H1 (cell line): ENCODE data around the gene SNRPE. TPM values are rescaled to one million over a fixed set of nuclear protein-coding genes. Genes with fewer than 3 reads are reported as not detected.

Experiments used
- polyA plus RNA-seq, 7 experiments: library from polyadenylated mRNA; depleted of rRNA in 3 of 7; stranded (reverse) in 5 of 7; unstranded in 2 of 7; fragments of >200 nt in 5 of 7; fragments of 200-250 nt in 2 of 7; gene quantifications; 1 replicate in 5 of 7; 2 replicates in 1 of 7; 4 replicates in 1 of 7; pipeline versions ENCODE4 v1.2.1 to v1.2.3, GENCODE V29; 2011 to 2013; ENCODE audit warnings: missing spikeins in 2 of 7, mixed read lengths in 2 of 7
- total RNA-seq: library from RNA; stranded (reverse); fragmentation: NEBNext Ultra II Directional; extraction: Animal tissue kit (Norgen Biotek cat#: 25700); gene quantifications from 2 replicates; pipeline ENCODE4 v1.2.1, GENCODE V29; 2021
- TF ChIP-seq, protein P1 (sequence below): IDR thresholded peaks from 2 replicates; pipeline ENCODE4 v1.6.1; 2011; ENCODE audit warnings: low read depth, mild to moderate bottlenecking, low read length; ENCODE audit not compliant: insufficient read depth

SNRPE gene
- total and polyA plus RNA-seq, 2 of the 8 experiments (the other 6 are each of a cell fraction or from before 2014, with no cell fraction given), result 416 to 461 TPM

DNA sequence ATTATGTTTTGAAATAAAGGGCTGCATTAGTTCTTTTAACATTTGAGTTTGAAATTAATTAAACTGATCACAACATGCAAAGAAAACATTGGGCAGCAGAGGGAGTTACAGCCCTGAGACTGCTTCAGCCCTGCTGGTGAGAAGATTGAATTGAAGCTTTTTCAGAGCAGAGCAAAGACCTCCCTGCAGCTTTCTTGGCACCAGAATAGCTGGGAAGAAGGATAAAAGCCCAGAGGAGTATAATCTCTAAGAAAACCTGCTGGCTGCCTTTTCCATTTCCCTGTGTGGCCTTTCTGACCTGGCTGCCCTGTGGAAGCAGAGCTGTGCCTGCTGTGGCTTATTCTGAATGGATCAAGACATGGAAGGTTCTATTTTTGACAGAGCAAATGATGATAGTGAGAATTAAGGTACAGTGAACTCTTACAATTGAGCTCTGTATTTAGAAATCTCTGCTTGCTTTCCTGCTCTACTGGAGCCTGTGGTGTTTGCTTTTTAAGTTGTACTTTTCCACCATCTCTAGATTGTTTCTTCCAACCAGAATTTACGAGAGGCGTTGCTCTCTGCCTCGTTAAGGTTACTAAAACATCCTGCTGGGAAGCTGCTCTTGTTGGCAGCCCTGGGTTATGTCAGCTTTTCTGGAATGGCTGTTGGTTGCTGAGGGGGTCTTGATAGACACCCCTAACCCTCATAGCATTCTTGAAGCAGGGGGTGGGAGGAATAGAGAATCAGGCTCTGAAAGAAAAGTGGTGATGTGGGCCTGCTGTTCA, 9.9 kb downstream of the SNRPE start (continued):
- TF ChIP-seq, protein P1, sequence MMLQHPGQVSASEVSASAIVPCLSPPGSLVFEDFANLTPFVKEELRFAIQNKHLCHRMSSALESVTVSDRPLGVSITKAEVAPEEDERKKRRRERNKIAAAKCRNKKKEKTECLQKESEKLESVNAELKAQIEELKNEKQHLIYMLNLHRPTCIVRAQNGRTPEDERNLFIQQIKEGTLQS, result no peak
